SW480 (cell line): ENCODE results near the gene COL2A1.

ENCODE experiments used
- DNase-seq: peaks from one replicate; pipeline ENCODE4 v3.0.0-alpha.2; 2016; ENCODE audit warnings: low spot score

The COL2A1 gene

DNA sequence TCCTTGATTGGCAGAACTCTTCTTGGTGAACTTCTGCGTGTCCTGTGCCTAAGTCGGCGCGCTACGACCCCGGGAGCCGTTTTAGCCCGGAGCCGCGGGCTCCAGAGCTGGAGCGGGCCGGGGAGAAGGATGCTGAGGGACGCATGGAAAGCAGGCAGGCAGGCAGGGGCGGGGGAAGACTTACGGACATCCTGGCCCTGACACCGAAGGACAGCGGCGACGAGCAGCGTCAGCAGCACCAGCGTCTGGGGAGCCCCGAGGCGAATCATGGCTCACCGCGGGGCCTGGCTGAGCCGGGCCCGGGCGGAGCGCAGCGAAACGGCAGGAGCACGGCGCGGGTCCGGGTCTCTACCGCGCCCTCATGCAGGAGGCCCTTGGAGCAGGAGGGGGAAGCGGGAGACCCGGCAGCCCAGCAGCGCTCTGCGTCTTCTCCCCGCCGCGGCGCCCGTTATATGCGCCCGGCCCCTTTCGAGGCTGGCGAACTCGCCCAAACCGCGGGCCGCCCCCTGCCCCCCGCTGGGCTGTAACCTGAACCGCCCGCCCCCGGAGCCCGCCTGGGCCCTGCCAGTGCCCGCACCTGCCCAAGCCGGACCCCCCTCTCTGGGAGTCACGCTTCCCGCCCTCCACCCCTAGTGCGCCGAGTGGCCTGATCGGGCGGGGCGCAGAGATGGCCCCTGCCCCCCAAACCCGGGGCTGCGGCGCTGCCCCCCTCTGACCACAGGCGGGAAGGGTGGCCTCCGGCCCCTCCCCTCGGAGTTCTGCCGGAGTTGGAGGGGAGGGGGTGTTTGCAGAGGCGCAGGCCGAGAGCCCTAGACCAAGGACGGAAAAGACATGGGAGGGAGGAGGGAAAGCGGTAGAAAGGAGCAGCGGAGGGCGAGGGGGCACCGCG, at the start of gene COL2A1:
TSS of gene COL2A1 (minus strand) at position 424 of the 889 bp plus-strand sequence. CDS start at position 269, 155 bp downstream.
- DNase-seq = no peak

DNA sequence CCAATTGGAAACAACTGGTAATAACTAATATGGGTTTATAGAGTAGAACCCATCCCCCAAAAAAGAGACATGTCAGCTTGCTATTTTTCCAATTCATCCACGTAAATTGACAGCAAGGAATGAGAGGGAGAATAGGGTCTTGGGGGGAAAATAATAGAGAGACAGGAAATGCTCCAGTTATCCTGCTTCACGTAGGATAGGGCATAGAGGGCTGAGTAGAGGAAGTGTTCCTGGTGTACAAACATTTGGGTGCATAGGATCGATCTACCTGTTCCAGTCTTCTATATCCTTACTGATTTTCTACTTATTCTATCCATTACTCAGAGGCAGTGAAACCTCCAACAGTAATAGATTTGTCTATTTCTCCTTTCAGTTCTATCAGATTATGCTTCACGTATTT, 49.6 kb upstream of the COL2A1 start:
- no peak for DNase-seq

DNA sequence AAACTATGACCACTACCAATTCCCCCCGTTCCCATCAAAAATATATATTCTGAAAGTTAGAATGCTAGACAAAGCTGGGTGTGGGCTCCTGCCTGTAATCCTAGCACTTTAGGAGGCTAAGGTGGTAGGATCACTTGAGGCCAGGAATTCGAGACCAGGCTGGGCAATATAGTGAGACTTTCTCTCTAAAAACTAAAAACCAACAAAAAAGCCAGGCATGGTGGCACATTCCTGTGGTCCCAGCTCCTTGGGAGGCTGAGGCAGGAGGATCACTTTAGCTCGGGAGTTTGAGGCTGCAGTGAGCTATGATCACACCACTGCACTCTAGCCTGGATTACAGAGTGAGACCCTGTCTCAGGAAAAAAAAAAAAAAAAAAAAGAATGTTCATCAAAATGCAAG, 48.8 kb upstream of the COL2A1 start:
- DNase-seq = no peak

DNA sequence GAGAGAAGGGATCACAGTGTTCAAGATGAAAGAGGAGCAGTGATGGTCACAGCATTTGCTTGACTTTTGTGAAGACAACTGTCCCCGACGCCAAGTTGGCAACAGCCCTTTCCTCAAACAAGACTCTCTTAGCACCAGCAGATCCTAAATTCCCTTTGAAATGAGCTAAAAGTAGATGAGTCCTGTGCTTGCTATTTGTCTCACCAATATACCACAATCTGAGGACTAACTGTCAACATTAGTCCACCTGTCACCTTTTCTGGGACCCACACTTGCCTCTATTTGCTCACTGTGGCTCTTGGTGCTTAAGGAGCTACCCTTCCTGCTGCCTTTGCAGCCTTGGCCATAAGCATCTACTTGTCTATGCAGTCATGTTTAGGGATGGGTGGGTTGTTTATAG, 47.4 kb upstream of the COL2A1 start:
- no peak for DNase-seq

DNA sequence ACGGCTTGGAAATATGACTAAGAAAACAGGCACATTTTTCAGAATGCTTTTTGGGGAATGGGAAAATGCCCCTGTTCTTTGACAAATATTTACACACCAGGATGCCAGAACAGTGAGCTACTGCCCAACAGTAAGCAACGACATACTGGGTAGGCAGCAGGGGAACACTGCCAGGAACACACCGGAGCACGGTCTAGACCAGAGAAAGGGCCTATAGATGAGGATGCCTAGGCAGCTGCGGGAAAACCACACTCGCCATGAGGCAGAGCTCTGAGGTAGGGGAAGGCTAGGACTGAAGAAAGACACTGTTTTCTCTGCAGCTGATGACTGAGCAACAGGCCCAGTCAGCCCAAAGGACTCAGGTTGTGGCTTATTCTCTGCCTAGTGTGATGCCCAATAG, 45.9 kb upstream of the COL2A1 start:
- DNase-seq = no peak

DNA sequence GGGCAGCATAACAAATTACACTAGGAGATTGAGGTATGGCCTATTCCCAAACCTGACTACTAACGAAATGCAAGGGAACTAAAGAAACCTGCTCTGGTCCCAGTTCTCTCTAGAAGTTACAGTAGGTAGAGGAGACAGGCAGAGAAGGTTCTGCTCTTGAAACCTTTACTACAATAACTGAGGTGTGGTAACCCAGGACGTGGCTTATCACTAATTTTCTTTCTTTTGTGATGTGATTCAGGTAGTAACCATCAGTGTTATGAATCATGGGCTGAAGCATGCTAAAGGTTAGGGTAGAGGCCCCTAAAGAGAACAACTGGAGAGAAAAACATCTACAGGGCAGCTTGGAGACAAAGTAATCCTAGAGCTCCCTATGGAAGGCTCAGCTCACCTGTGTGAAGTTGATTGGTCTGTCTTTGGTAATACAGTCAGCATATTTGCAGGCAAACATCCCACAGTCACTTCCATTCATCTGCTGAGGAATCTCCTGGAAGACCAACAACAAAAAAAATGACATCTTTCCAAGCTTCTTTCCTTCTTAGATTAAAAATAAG, 41.8 kb upstream of the COL2A1 start:
- no peak for DNase-seq

DNA sequence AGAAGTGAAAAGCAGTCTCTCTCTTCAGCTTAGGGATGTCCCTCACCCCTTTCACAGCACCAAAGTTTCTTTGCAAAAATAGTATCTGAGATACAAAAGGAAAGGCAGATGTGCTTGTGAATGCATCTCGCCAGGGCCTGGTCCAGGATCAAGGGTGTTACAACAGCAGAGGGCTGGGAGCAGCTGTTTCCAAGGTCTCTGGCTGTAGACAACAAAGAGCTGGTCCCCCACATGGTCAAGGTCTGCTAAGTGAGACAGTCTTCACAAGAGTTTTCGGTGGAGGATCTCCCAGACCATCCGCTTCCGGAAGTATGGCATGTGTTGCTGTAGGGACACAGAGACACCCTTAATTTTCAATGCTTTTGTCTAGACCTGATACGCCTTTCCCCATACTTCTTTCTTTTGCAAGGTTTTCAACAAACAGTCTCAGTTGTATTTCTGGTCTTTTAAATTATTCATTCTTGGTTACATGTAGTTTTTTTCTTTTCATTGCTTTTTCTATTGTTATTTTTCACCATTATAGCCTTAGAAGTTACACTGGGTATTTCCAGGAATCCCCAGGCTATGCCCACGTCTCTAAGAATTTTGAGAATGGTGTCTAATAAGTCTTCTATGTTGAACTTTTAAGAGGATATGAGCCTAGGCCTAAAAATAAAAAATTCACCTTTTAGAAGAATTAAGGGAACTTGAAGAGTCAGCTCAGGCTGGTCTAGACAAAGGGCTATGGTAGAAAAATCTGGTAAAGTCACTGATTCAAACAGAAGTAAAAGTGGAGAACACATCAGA, 41.0 kb upstream of the COL2A1 start:
- no peak for DNase-seq

DNA sequence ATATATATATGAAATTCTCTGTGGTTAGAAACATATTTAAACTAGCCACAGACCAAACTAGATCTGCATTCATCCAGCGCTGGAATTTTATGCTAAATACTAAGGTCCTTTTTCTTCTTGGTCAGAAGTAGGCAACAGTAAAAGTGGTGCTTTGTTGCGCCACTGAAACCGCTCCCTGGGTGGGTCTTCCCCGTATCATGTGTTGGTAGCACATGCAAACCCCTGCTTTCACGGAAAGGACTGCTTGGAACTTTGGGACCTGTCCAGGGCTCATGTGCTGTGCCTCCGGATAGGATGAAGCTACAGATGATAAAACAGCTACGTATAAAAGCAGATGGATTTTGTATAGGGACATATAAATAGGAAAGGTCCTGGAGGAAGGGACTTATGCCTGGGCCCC, 40.1 kb upstream of the COL2A1 start:
- no peak for DNase-seq

DNA sequence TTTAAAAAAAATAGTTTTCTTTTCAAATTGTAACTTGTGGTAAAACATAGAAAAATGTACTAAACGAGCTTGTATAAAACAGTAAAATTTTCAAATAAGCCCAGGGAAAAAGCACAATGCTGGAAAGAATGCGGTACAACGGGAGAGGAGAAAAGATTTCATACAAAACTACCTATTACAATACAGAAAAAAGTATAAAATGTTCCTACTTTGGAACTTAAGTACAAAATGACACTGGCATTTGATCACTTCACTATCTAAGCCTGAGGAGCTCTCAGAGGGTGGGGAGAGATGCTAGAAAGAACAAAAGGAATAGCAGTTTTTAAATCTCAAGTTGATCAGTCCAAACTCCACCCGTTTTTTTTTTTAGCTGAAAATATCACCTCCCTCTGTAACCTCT, 39.5 kb upstream of the COL2A1 start:
- DNase-seq = no peak

DNA sequence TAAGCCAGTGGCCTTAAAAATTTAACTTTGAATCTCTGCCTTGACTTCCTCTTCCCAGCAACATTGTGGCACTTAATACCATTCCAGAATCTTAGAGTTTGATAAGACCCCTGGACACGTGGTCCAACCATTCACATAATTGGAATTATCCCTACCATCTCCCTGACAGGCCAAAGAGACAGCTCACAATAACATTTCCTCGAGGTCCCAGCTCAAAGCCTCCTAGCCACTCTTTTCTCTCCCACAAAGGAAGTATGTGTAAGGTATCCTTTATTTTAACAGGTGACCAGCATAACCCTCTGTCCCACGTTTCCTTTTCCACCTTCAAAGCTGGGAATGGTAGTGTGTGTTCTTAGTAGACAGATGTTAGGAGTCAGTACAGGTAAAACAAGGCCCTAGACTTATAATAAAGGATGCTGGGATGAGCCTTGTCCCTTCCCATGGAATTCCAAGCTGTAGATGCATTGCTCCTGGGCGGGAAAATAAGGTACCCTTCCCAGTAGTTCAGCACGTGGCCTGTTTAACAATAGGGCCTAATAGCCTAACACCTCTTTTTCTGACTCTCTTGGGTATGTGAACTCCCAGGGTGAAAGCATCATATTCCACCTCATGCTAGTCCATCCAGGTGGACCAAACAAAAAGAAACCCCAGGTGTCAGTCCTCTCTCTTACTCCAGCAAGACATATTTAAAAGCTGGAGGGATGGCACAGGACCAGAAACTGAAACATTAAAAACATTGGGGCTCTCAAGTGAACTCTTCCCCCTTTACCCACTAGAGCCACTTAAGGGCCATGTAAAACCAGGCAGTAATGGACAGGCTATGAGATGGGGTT, 37.5 kb upstream of the COL2A1 start:
- DNase-seq = no peak

DNA sequence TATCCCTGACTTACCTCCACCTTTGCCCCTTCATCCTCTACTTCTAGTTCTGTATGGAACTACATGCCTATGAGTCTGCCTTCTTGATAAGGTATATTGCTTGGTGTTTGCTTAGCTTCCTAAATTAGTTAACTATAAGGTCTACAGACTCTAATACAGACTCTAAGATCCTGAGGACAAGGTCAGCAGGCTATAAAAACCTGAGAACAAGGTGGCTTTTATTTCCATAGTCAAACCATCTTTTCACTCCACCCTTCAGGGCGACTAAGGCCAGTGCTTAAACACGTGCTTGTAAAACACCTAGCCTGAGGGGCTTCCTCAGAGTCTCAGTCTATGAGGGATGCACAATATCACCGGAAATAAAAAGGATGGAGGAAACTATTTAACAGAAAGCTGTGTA, 36.1 kb upstream of the COL2A1 start:
- no peak for DNase-seq

DNA sequence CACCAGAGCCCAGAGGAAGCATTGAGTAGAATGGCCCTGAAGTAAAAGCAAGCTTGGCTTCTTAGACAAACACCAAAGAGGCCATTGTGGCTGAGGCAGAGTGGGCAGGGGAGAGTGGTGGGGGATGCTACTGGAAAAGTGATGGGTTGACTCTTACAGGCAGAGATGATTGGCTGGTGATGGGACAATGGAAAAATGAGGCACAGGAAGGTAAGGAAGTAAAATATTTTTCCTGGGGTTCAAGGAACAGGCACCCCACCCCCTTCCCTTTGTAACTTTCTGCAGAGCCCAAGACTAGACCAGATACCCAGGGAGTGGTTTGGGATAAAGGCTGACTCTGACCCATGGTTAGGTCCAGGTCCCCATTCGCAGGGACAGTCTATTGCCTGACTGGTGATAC, 34.9 kb upstream of the COL2A1 start:
- DNase-seq = no peak

DNA sequence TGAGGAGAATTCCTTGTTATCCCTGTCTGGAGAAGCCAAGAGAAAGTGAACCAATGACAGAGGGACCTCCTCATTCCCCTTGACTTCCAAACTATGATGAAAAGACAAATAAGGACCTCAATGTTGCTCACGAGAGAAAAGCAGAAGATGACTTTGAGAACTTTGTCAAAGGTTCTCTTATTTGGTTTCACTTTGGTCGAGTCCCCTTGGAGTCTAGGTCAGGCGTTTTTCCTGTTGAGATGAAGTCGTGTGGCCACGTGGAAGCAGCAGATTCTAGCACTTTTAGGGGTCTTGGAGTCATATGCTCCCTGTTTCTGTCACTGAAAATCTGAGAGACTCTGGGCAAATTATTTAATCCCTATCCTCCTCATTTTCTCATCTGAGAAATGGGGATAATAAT, 33.8 kb upstream of the COL2A1 start:
- DNase-seq = no peak

DNA sequence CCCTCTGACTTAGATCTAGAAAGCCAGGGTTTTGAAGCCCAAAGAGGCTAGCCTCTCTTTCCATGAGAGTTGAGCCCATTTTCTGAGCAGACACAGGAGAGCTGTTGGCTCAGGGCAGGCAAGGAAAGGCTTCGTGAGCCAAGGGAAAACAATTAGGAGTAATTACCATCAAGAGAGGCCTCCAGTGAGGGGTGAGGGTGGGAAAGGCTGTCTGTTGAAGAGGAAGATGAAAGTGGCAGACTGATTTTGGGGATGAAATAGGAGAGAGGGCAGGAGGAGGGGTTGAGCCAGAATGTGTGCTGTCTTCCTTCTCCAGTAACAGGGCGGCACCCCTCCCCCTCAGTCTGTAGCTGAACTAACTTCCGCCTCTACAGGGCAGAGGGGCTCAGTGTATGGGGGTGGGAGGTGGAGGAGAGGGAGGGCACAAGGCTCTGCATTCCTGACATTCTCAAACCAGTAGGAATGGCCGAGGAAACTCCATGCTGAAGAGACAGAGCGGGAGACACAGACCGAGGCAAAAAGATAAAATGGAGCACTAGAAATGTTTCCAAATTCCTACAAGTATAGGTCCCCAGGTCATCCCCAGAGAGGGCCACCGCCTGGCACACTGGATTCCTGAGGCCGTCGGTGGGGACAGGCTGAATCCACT, 33.1 kb upstream of the COL2A1 start:
- DNase-seq = no peak

DNA sequence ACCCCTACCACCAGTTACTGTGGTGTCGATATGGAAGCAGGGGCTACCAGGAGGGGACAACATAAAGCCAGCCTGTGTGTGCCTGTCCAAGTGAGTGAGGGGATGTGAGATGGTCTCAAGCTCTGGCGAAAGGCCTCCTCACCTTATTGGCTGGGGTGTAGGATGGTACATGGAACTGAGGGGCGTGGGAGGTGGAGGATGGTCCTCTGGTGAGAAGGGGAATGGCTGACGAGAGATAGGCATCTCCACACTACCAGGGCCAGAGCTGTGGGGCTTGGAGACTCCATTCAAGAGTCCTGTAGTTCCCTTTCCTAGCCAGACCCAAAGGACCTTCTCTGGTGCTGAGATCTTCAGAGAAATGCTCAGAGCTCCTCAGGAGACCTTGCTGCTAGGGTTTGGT, 32.5 kb upstream of the COL2A1 start:
- no peak for DNase-seq

DNA sequence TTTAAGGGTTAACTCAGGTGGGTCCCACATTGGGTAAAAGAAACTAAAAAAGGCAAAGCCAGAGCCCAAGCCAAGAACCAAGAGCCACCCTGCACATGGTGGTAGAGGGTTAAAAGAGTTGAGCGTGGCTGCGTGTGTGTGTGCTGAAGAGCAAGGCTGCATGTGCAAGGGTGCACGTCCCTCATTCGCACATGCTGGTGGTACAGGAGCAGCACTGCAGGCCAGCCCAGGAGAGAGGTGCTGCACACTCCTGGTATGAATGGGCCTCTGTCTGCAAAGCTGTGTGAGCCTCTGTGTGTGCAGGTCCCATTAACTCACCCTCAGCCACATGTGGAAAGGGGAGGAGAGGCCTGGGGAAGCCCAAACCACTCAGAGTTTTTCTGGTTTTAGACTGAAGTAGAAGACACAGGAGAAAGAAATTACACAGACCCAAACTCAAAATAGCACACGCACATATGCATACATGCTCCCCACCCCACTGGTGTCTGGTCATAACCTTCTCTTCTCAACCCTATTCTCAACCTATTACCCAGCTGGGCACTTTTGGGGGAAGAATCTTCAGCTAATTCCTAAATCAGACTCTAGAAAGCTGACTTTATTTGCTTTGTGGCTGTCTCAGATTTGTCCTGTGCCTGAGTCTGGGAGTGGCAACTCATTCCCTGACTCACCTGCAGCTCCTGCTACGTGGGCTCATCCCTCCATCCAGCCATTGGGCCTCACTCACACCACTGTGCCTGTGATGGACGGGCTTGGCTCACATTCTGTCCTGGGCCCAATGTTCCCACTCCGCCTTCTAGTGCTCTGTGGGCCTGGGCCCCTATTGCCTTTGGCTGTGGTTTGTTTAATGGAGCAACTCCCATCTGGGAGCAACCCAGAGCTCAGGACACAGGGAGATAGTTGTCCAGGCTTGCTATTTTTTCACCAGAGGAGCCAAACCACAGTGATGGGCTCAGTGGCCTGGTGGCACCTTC, 30.8 kb upstream of the COL2A1 start:
- DNase-seq = no peak

DNA sequence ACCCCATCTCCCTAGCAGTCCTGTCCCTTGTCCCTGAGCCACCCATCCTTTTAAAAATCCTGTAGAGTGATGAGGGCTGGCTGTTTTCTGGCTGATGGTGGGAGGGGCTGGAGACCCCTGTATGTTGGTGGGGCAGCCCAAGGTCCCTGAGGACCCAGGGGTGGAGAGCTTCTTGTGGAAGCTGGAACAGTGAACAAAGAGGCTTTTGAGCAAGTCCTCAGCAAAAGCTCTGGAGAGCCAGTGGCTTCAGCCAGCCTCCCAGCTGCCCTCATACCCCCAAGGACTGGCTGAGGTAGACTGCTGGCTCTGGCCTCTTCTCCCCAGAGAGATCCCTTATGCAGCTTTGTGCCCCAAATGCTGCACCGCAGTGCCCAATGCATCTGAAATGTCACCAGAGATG, 29.2 kb upstream of the COL2A1 start:
- DNase-seq = no peak

DNA sequence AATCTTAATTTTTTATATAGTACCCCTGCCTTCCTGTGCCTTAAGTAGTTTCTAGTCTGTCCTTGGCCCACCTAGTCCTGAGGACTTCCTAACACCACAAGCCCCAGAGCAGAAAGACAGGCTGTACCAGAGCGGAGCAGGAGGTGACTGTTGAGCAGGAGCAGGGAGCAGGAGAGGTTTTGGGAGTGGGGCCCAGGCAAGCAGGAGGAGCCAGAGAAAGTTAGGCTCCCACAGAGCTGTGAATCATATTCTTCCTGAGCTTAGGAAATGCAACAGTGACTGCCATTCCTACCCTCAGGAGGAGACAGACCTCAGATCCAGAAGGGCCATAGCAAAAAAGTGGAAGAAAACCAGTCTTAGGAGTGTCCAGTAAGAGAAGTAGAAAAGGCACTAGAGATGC, 28.3 kb upstream of the COL2A1 start:
- no peak for DNase-seq

DNA sequence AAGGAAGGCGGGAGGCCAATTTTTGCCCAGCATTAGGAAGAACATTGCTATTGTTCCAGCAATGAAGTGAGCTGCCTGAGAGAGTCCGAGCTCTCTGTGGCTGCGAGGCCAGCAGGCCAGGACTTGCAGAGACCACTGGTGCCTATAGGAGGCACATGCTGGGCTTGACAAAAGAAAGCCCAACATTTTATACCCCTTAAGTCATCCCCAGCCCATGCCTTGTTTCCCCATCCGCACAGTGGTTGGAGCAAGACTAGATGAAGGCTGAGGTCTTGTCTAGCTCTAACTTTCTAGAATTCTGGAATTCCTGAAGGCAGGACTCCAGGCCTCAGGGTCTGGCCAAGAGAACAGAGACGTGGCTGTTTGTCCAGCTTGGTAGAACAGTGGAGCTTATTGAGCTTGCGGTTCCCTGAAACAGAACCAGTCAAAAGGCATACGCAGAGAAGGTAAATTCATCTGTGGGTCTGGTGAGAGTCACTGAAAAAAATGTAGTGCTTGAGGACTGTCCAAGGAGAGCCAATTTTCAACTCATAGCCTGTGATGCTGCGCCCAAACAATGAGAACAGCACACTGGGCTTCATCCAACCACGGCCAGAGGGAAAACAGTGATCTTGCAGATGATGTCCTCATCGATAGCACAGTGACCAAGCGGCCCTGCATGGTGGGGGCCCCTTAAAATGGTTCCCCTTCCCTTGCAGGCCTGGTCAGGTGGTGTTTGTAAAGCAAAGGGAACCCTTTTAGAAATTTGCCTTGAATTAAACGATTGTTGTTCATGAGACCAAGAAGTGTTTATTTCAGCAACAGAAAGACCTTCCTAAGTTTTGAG, 27.1 kb upstream of the COL2A1 start:
- no peak for DNase-seq
